ENCODE measurements around the gene GRK1. TPM values are rescaled to one million over a fixed set of nuclear protein-coding genes. Genes with fewer than 3 reads are reported as not detected.
"Not testable (repeated sequence)": the region's sequence is repeated elsewhere in the genome, so short reads cannot be mapped to it uniquely, and the experiment has no call there.

The GRK1 gene
- total RNA-seq, 4 donors from 2014 or later = not detected

DNA sequence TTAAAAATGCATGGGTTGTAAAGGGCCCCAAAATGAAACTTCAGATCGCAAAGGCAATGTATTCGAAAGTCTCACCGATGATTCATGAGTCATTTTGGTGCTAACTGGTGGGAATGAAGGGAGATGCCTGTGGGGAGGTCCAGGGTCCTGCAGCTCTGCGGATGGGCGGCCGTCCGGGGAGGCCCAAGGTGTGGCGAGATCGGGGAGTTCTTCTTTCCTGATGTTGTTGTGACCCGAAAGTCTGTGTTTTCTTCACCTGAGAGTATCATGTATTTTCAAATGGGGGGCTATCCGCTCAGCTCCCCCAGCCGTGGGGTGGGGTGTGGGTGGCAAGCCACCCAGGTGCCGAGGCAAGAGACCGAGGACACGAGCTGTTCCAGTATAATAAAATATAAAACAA lies 46.0 kb upstream of the GRK1 start:
- in situ Hi-C loops (cut with MboI; ENCODE audit: low pct_ligation_motif_present in 1 of 4, low pct_unique_long_range_greater_than_20kb in 1 of 4, low sequenced_read_pairs in 3 of 4) = no loop called here
- DNase-seq = no peak
- H3K36me3 ChIP-seq = peaks cover 0 to 7% (median 0%) of the 10 kb centered on the region in 4 donors
- H3K27ac ChIP-seq = no peak overlapping the region
- H3K9me3 ChIP-seq = no peaks in the 10 kb centered on the region
- TF ChIP-seq POLR2AphosphoS5 (IDR thresholded peaks at IDR 0.05) (no peak), POLR2A (IDR thresholded peaks at IDR 0.05) (no peak), EP300 (IDR thresholded peaks at IDR 0.05; ENCODE audit: low read depth) (no peak)
- TF ChIP-seq, protein P1, sequence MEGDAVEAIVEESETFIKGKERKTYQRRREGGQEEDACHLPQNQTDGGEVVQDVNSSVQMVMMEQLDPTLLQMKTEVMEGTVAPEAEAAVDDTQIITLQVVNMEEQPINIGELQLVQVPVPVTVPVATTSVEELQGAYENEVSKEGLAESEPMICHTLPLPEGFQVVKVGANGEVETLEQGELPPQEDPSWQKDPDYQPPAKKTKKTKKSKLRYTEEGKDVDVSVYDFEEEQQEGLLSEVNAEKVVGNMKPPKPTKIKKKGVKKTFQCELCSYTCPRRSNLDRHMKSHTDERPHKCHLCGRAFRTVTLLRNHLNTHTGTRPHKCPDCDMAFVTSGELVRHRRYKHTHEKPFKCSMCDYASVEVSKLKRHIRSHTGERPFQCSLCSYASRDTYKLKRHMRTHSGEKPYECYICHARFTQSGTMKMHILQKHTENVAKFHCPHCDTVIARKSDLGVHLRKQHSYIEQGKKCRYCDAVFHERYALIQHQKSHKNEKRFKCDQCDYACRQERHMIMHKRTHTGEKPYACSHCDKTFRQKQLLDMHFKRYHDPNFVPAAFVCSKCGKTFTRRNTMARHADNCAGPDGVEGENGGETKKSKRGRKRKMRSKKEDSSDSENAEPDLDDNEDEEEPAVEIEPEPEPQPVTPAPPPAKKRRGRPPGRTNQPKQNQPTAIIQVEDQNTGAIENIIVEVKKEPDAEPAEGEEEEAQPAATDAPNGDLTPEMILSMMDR (IDR thresholded peaks at IDR 0.05) = no peak
- WGBS, 2 donors (ENCODE audit: low coverage in 1 of 2) = 93 to 96% methylated on average over 9 to 15 of the region's 15 CpGs
- no peaks in the 10 kb centered on the region for H3K4me1 ChIP-seq
- intact Hi-C loops (cut with DNase I; ENCODE audit: low total_unique reads) = no loop called here
- H3K4me3 ChIP-seq = no peak overlapping the region
- no peaks in the 10 kb centered on the region for H3K27me3 ChIP-seq

DNA sequence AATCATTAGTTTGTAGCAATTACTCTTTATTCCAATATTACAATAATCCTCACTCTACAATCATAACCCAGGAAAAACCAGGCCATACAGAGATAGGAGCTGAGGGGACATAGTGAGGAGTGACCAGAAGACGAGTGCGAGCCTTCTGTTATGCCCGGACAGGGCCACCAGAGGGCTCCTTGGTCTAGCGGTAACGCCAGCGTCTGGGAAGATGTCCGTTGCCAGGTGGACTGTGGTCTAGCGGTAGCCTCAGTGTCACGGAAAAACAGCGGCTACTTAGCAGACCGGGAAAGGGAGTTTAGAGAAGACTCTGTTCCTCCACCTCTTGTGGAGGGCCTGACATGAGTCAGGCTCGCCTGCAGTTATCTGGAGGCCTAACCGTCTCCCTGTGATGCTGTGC lies 45.5 kb upstream of the GRK1 start:
- H3K36me3 ChIP-seq; in situ Hi-C loops (cut with MboI; ENCODE audit: low pct_ligation_motif_present in 1 of 4, low pct_unique_long_range_greater_than_20kb in 1 of 4, low sequenced_read_pairs in 3 of 4); H3K27me3 ChIP-seq; DNase-seq; H3K4me1 ChIP-seq; H3K9me3 ChIP-seq; H3K4me3 ChIP-seq; H3K27ac ChIP-seq; intact Hi-C loops (cut with DNase I; ENCODE audit: low total_unique reads): not testable (repeated sequence)
- WGBS, 2 donors (ENCODE audit: low coverage in 1 of 2) = 80 to 85% methylated on average over 4 to 13 of the region's 13 CpGs
- TF ChIP-seq, protein P1 (IDR thresholded peaks at IDR 0.05) = peak in 4 of 5 experiments; percentile 13 to 28 (median 18)

DNA sequence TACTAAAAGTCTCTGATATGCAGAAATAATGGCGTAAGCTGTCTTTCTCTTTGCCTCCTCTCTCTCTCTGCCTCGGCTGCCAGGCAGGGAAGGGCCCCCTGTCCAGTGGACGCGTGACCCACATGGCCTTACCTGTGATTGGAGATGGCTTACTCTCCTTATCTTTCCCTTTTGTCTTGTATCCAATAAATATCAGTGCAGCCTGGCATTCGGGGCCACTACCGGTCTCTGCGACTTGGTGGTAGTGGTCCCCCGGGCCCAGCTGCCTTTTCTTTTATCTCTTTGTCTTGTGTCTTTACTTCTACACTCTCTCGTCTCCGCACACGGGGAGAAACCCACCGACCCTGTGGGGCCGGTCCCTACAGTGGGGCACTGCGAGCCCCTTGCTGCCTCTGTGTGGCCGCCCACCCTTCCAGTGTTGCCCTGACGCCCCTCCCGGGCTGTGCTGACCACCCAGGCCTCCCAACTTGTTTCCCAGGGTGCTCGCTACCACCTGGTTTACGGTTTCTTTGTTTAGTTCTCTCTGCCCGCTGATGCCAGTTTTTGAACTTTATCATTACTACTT lies 45.0 kb upstream of the GRK1 start:
- in situ Hi-C loops (cut with MboI; ENCODE audit: low pct_ligation_motif_present in 1 of 4, low pct_unique_long_range_greater_than_20kb in 1 of 4, low sequenced_read_pairs in 3 of 4); H3K4me1 ChIP-seq; intact Hi-C loops (cut with DNase I; ENCODE audit: low total_unique reads); H3K27me3 ChIP-seq; H3K4me3 ChIP-seq; H3K9me3 ChIP-seq; H3K27ac ChIP-seq; DNase-seq; H3K36me3 ChIP-seq: not testable (repeated sequence)
- WGBS, 2 donors (ENCODE audit: low coverage in 1 of 2) = 95 to 97% methylated on average over 14 to 20 of the region's 20 CpGs

DNA sequence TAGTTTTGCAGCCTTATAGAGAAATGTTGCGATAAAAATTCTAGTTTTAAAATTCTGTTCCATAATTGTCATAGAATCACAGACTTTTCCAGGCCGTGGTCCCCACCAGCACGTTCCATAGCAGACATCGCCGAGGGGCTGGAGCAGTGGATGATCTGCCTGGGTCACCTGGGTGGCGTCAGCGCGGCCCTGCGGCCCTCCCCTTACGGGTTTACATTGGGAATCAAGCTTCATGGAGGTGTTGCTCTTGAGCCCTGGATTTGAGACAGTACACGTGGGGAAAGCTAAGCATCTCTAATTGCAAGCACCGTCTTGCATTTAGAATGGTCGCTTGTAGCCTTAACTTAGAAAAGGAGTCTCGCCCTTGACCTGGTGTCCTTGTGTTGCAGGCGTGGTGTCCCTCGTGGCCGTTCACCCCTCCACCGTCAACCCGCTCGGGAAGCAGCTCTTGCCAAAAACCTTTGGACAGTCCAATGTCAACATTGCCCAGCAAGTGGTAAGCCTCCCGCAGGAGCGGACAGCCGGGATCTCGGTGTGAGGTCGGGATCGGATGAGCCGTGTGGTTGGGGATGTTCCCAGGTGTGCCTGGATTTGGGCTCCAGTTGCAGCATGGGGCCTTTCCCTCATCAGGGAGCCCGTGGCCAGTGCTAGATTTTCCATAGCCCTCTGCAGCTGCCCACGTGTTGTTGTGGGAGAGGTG lies 44.1 kb upstream of the GRK1 start:
- Histone ChIP-seq H3K9me3 (no peaks in the 10 kb centered on the region), H3K27ac (no peak overlapping the region), H3K27me3 (no peaks in the 10 kb centered on the region), H3K4me1 (no peaks in the 10 kb centered on the region), H3K4me3 (no peak overlapping the region), H3K36me3 (peaks cover 0 to 7% (median 0%) of the 10 kb centered on the region in 4 donors)
- WGBS, 2 donors (ENCODE audit: low coverage in 1 of 2) = 89 to 96% methylated on average over 15 to 29 of the region's 29 CpGs
- no peak for TF ChIP-seq POLR2A (IDR thresholded peaks at IDR 0.05)
- no peak for TF ChIP-seq POLR2AphosphoS5 (IDR thresholded peaks at IDR 0.05)
- TF ChIP-seq EP300 (IDR thresholded peaks at IDR 0.05; ENCODE audit: low read depth) = no peak
- TF ChIP-seq, protein P1 (IDR thresholded peaks at IDR 0.05) = no peak
- in situ Hi-C loops (cut with MboI; ENCODE audit: low pct_ligation_motif_present in 1 of 4, low pct_unique_long_range_greater_than_20kb in 1 of 4, low sequenced_read_pairs in 3 of 4) (no loop called here), intact Hi-C loops (cut with DNase I; ENCODE audit: low total_unique reads) (no loop called here)
- DNase-seq = no peak
